C1 segment of cervical spinal cord (tissue), 14 donors: ENCODE measurements around the gene SDR42E1.
"Not testable (repeated sequence)": the region's sequence is repeated elsewhere in the genome, so short reads cannot be mapped to it uniquely, and the experiment has no call there.

Source experiments
- DNase-seq, 14 donors: peaks; one replicate each; lab custom pipeline; 2025; lab: John Stamatoyannopoulos, UW

The SDR42E1 gene

GRCh38 chr16:82005027-82005830 lies 6.0 kb downstream of the SDR42E1 start:
- DNase-seq = no peak

GRCh38 chr16:82004601-82005000 lies 6.7 kb downstream of the SDR42E1 start:
- no peak for DNase-seq

- DNase-seq = no peak
These were observed 8.4 kb downstream of the SDR42E1 start for GRCh38 chr16:82002831-82003230.

- DNase-seq = no peak
These were observed 13.5 kb downstream of the SDR42E1 start for GRCh38 chr16:81997738-81998137.

GRCh38 chr16:81996664-81997509 lies 14.4 kb downstream of the SDR42E1 start:
- peak in 1 of 14 donors; percentile 2 for DNase-seq

GRCh38 chr16:81995651-81996050 lies 15.6 kb downstream of the SDR42E1 start:
- DNase-seq = no peak

- no peak for DNase-seq
These were observed 16.8 kb downstream of the SDR42E1 start for GRCh38 chr16:81994485-81994884.

- DNase-seq = peak in 1 of 14 donors; percentile 6
These were observed 18.4 kb downstream of the SDR42E1 start for GRCh38 chr16:81992859-81993258.

- DNase-seq = no peak
These were observed 23.6 kb downstream of the SDR42E1 start for GRCh38 chr16:81987706-81988105.

- DNase-seq = no peak
These were observed 24.1 kb downstream of the SDR42E1 start for GRCh38 chr16:81987121-81987520.

GRCh38 chr16:81977335-81977942 lies 33.8 kb downstream of the SDR42E1 start:
- not testable (repeated sequence) for DNase-seq

GRCh38 chr16:81975637-81976036 lies 35.6 kb downstream of the SDR42E1 start:
- DNase-seq = no peak

- no peak for DNase-seq
These were observed 37.5 kb downstream of the SDR42E1 start for GRCh38 chr16:81973737-81974136.

GRCh38 chr16:81971853-81972252 lies 39.4 kb downstream of the SDR42E1 start:
- DNase-seq = no peak

GRCh38 chr16:81967358-81967757 lies 43.9 kb downstream of the SDR42E1 start:
- no peak for DNase-seq

GRCh38 chr16:81964808-81965207 lies 46.5 kb downstream of the SDR42E1 start:
- DNase-seq = no peak

- DNase-seq = no peak
These were observed 54.9 kb downstream of the SDR42E1 start for GRCh38 chr16:81956213-81956948.

GRCh38 chr16:81951564-81951963 lies 59.7 kb downstream of the SDR42E1 start:
- no peak for DNase-seq

GRCh38 chr16:81946206-81946605 lies 65.1 kb downstream of the SDR42E1 start:
- DNase-seq = no peak

- no peak for DNase-seq
These were observed 65.6 kb downstream of the SDR42E1 start for GRCh38 chr16:81945665-81946064.

GRCh38 chr16:81942007-81942601 lies 69.2 kb downstream of the SDR42E1 start:
- DNase-seq = no peak
